HepG2 (cell line): ENCODE measurements around the gene MYL6. TPM values are rescaled to one million over a fixed set of nuclear protein-coding genes. Genes with fewer than 3 reads are reported as not detected.

Source experiments
- CREBL2 ChIP-seq: sonication (generic); formaldehyde crosslinking; IDR thresholded peaks from 2 replicates; pipeline ENCODE4 v1.8.1; 2023; ENCODE audit warnings: missing genetic modification reagents, mild to moderate bottlenecking, borderline replicate concordance
- GLI4 ChIP-seq: sonication (generic); formaldehyde crosslinking; IDR thresholded peaks from 2 replicates; pipeline ENCODE4 v1.5.1; 2020; ENCODE audit warnings: missing genetic modification reagents, mild to moderate bottlenecking, moderate library complexity, borderline replicate concordance
- HOMEZ ChIP-seq: IDR thresholded peaks from 2 replicates; pipeline ENCODE4 v1.6.1; 2016; ENCODE audit warnings: low read depth
- IKZF1 ChIP-seq: fragments of 450-650 bp; IDR thresholded peaks from 2 replicates; pipeline ENCODE4 v1.7.1; 2016
- KMT2A ChIP-seq: sonication (generic); formaldehyde crosslinking; IDR thresholded peaks from 2 replicates; pipeline ENCODE4 v1.4.0; 2020; ENCODE audit warnings: missing genetic modification reagents
- MIXL1 ChIP-seq: IDR thresholded peaks from 2 replicates; pipeline ENCODE4 v1.6.1; 2016
- NCOA5 ChIP-seq: sonication (generic); formaldehyde crosslinking; IDR thresholded peaks from 2 replicates; pipeline ENCODE4 v1.4.0; 2020; ENCODE audit warnings: missing genetic modification reagents
- NFIB ChIP-seq: sonication (generic); formaldehyde crosslinking; IDR thresholded peaks from 2 replicates; pipeline ENCODE4 v1.9.0; 2021; ENCODE audit warnings: missing genetic modification reagents, mild to moderate bottlenecking, borderline replicate concordance
- PITX1 ChIP-seq: sonication (generic); formaldehyde crosslinking; IDR thresholded peaks from 2 replicates; pipeline ENCODE4 v1.5.1; 2020; ENCODE audit warnings: mild to moderate bottlenecking, missing genetic modification reagents
- PTBP1 ChIP-seq: fragments of 200-400 bp; formaldehyde crosslinking; IDR thresholded peaks from 2 replicates; pipeline ENCODE4 v1.6.1; 2018; ENCODE audit warnings: low read length, low read depth; ENCODE audit not compliant: poor library complexity, severe bottlenecking
- SALL2 ChIP-seq: sonication (generic); formaldehyde crosslinking; IDR thresholded peaks from 2 replicates; pipeline ENCODE4 v1.8.1; 2023; ENCODE audit warnings: mild to moderate bottlenecking, missing genetic modification reagents, inconsistent platforms
- STAT5B ChIP-seq: sonication (generic); formaldehyde crosslinking; IDR thresholded peaks from 2 replicates; pipeline ENCODE4 v1.4.0; 2020; ENCODE audit warnings: missing genetic modification reagents
- TAF1 ChIP-seq: sonication (generic); formaldehyde crosslinking; IDR thresholded peaks from 2 replicates; pipeline ENCODE4 v1.4.0; 2020; ENCODE audit warnings: missing genetic modification reagents
- TFAP4 ChIP-seq: sonication (generic); IDR thresholded peaks from 2 replicates; pipeline ENCODE4 v1.6.1; 2016; ENCODE audit warnings: low read depth, borderline replicate concordance
- THAP9 ChIP-seq: sonication (generic); formaldehyde crosslinking; IDR thresholded peaks from 2 replicates; pipeline ENCODE4; 2020; ENCODE audit warnings: missing genetic modification reagents, mild to moderate bottlenecking, borderline replicate concordance
- ZIK1 ChIP-seq: sonication (generic); formaldehyde crosslinking; IDR thresholded peaks from 2 replicates; pipeline ENCODE4 v1.5.0; 2020; ENCODE audit warnings: mild to moderate bottlenecking, low read depth, missing genetic modification reagents, borderline replicate concordance
- ZNF160 ChIP-seq: sonication (generic); formaldehyde crosslinking; IDR thresholded peaks from 2 replicates; pipeline ENCODE4 v1.8.0; 2022; ENCODE audit warnings: mild to moderate bottlenecking, inconsistent platforms, missing genetic modification reagents
- ZNF232 ChIP-seq: sonication (generic); formaldehyde crosslinking; IDR thresholded peaks from 2 replicates; pipeline ENCODE4 v1.4.0; 2020; ENCODE audit warnings: missing genetic modification reagents, borderline replicate concordance
- ZNF292 ChIP-seq: sonication (generic); formaldehyde crosslinking; IDR thresholded peaks from 2 replicates; pipeline ENCODE4 v1.8.1; 2022; ENCODE audit warnings: mild to moderate bottlenecking, low read depth, missing genetic modification reagents, borderline replicate concordance
- ZNF441 ChIP-seq: sonication (generic); formaldehyde crosslinking; IDR thresholded peaks from 2 replicates; pipeline ENCODE4 v1.7.0; 2021; ENCODE audit warnings: missing genetic modification reagents, borderline replicate concordance
- ZNF530 ChIP-seq: sonication (generic); formaldehyde crosslinking; IDR thresholded peaks from 2 replicates; pipeline ENCODE4 v1.5.0; 2020; ENCODE audit warnings: low read depth, mild to moderate bottlenecking, missing genetic modification reagents
- ZNF749 ChIP-seq: sonication (generic); formaldehyde crosslinking; IDR thresholded peaks from 2 replicates; pipeline ENCODE4 v1.8.0; 2022; ENCODE audit warnings: mild to moderate bottlenecking, missing genetic modification reagents, moderate library complexity, borderline replicate concordance
- polyA plus RNA-seq, 8 experiments: library from polyadenylated mRNA; depleted of rRNA in 3 of 8; stranded (reverse) in 7 of 8; unstranded in 1 of 8; fragments of >200 nt; fragmentation: Illumina TruSeq in 4 of 8; extraction: Trizol in 4 of 8; gene quantifications; 2 replicates each; pipeline versions ENCODE4 v1.2.1 to v1.2.3, GENCODE V29; 2011 to 2016; ENCODE audit warnings: low read depth in 4 of 8, missing spikeins in 1 of 8, mixed read lengths in 1 of 8; ENCODE audit not compliant: insufficient read depth in 1 of 8
- total RNA-seq, 5 experiments: library from RNA; depleted of rRNA; stranded (reverse); fragments of >200 nt; fragmentation: Illumina TruSeq; extraction: Trizol; gene quantifications; 2 replicates each; pipeline ENCODE4 v1.2.3, GENCODE V29; 2016; ENCODE audit warnings: low read depth in 1 of 5
- TF ChIP-seq, protein P1 (sequence below): sonication (generic); formaldehyde crosslinking; IDR thresholded peaks from 2 replicates; pipeline ENCODE4 v1.4.0; 2020; ENCODE audit warnings: mild to moderate bottlenecking, missing genetic modification reagents, borderline replicate concordance
- TF ChIP-seq, protein P2 (sequence below): sonication (generic); formaldehyde crosslinking; IDR thresholded peaks from 2 replicates; pipeline ENCODE4 v1.8.1; 2023; ENCODE audit warnings: mild to moderate bottlenecking, missing genetic modification reagents

MYL6 gene
- total and polyA plus RNA-seq, 2 of the 13 experiments (the other 11 are each of a cell fraction or from before 2014, with no cell fraction given): 1,127 to 1,192 TPM

GRCh38 chr12:56119361-56119796, 38.8 kb upstream of the MYL6 start (continued):
- no peak for TF ChIP-seq NFIB (CRISPR knock-in tag)
- TF ChIP-seq STAT5B: no peak
- TF ChIP-seq, protein P1, sequence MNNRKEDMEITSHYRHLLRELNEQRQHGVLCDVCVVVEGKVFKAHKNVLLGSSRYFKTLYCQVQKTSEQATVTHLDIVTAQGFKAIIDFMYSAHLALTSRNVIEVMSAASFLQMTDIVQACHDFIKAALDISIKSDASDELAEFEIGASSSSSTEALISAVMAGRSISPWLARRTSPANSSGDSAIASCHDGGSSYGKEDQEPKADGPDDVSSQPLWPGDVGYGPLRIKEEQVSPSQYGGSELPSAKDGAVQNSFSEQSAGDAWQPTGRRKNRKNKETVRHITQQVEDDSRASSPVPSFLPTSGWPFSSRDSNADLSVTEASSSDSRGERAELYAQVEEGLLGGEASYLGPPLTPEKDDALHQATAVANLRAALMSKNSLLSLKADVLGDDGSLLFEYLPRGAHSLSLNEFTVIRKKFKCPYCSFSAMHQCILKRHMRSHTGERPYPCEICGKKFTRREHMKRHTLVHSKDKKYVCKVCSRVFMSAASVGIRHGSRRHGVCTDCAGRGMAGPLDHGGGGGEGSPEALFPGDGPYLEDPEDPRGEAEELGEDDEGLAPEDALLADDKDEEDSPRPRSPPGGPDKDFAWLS: no peak
- TF ChIP-seq GLI4 (CRISPR knock-in tag): no peak
- no peak for TF ChIP-seq IKZF1
- TF ChIP-seq ZNF441: no peak
- no peak for TF ChIP-seq ZNF292
- TF ChIP-seq ZNF749 (CRISPR knock-in tag): no peak
- TF ChIP-seq ZNF160: no peak
- 0 out of 2 replicates have a peak, but pooled peaks have one; percentile 16 for TF ChIP-seq TFAP4
- no peak for TF ChIP-seq ZNF530 (CRISPR knock-in tag)
- no peak for TF ChIP-seq TAF1 (CRISPR knock-in tag)
- TF ChIP-seq, protein P2, sequence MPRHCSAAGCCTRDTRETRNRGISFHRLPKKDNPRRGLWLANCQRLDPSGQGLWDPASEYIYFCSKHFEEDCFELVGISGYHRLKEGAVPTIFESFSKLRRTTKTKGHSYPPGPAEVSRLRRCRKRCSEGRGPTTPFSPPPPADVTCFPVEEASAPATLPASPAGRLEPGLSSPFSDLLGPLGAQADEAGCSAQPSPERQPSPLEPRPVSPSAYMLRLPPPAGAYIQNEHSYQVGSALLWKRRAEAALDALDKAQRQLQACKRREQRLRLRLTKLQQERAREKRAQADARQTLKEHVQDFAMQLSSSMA: no peak
- TF ChIP-seq KMT2A (CRISPR knock-in tag): peak; percentile 40; the same call in 1 of the 2 replicates
- TF ChIP-seq PITX1 (CRISPR knock-in tag): peak; percentile 84
- TF ChIP-seq PTBP1: no peak
- no peak for TF ChIP-seq CREBL2 (CRISPR knock-in tag)
- no peak for TF ChIP-seq THAP9
- TF ChIP-seq ZIK1: no peak
- no peak for TF ChIP-seq MIXL1 (CRISPR knock-in tag)
- TF ChIP-seq NCOA5 (CRISPR knock-in tag): no peak
- TF ChIP-seq HOMEZ (CRISPR knock-in tag): no peak
- TF ChIP-seq SALL2: no peak
- no peak for TF ChIP-seq ZNF232 (CRISPR knock-in tag)
